ENCODE results near the gene GTSE1.

DNA sequence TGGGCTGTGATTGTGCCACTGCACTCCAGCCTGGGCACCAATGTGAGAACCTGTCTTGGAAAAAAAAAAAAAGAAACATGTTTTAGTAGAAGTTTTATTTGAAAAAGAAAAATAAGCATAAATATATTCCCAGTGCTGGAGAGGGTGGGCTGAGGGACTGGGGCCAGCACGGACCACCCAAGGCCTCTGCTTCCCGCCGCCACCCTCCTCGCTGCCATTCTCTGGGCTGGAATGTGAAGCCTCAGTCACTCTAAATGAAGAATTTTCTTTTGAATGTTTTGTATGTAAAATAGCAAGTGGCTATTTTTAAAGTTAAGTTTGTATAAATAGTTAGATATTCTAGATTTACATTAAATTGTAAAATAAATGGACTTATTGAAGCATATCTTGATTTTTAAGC lies 33.8 kb downstream of the GTSE1 start:
- TF ChIP-seq POLR2A (IDR thresholded peaks at IDR 0.05; ENCODE audit: low read length): no peak
- no peak for TF ChIP-seq GATA1 (IDR thresholded peaks at IDR 0.05; ENCODE audit: low read depth, low read length)

Data from erythroblast (primary cell).